NCI-H1694 (cell line): Measurements from ENCODE around the gene KCNAB2.
"Not testable (repeated sequence)": the region's sequence is repeated elsewhere in the genome, so short reads cannot be mapped to it uniquely, and the experiment has no call there.

ENCODE experiments used
- DNase-seq: peaks from one replicate; lab custom pipeline; 2025; lab: John Stamatoyannopoulos, UW

Gene KCNAB2

GRCh38 chr1:6057170-6057845, 11.6 kb downstream of the KCNAB2 start:
- DNase-seq, result no peak

GRCh38 chr1:6059866-6060265, 14.2 kb downstream of the KCNAB2 start:
- no peak for DNase-seq

- DNase-seq, result no peak
Measured at GRCh38 chr1:6062670-6063069, 17.0 kb downstream of the KCNAB2 start.

GRCh38 chr1:6063532-6064053, 17.9 kb downstream of the KCNAB2 start:
- not testable (repeated sequence) for DNase-seq

GRCh38 chr1:6065093-6065858, 19.6 kb downstream of the KCNAB2 start:
- DNase-seq, result no peak

GRCh38 chr1:6066680-6067079, 21.0 kb downstream of the KCNAB2 start:
- no peak for DNase-seq

GRCh38 chr1:6068073-6068472, 22.4 kb downstream of the KCNAB2 start:
- no peak for DNase-seq

GRCh38 chr1:6068932-6069331, 23.2 kb downstream of the KCNAB2 start:
- DNase-seq, result no peak

- no peak for DNase-seq
Measured at GRCh38 chr1:6069573-6069972, 23.9 kb downstream of the KCNAB2 start.

- no peak for DNase-seq
Measured at GRCh38 chr1:6070450-6070974, 24.8 kb downstream of the KCNAB2 start.

- DNase-seq, result no peak
Measured at GRCh38 chr1:6071219-6071618, 25.5 kb downstream of the KCNAB2 start.

GRCh38 chr1:6072774-6073479, 27.2 kb downstream of the KCNAB2 start:
- no peak for DNase-seq

- DNase-seq, result no peak
Measured at GRCh38 chr1:6073480-6074053, 27.9 kb downstream of the KCNAB2 start.

- DNase-seq, result no peak
Measured at GRCh38 chr1:6074192-6074901, 28.7 kb downstream of the KCNAB2 start.

GRCh38 chr1:6075748-6076147, 30.1 kb downstream of the KCNAB2 start:
- DNase-seq, result no peak

- not testable (repeated sequence) for DNase-seq
Measured at GRCh38 chr1:6077061-6077460, 31.4 kb downstream of the KCNAB2 start.

- no peak for DNase-seq
Measured at GRCh38 chr1:6077506-6077905, 31.8 kb downstream of the KCNAB2 start.

GRCh38 chr1:6077919-6078318, 32.2 kb downstream of the KCNAB2 start:
- DNase-seq, result no peak

GRCh38 chr1:6080469-6080868, 34.8 kb downstream of the KCNAB2 start:
- DNase-seq, result peak; percentile 19

- no peak for DNase-seq
Measured at GRCh38 chr1:6081901-6082300, 36.2 kb downstream of the KCNAB2 start.

GRCh38 chr1:6082430-6082971, 36.8 kb downstream of the KCNAB2 start:
- peak; percentile 9 for DNase-seq
